Neural cell (in vitro differentiated cells): Measurements from ENCODE around the gene DIS3L2. TPM values are rescaled to one million over a fixed set of nuclear protein-coding genes. Genes with fewer than 3 reads are reported as not detected.

Experiments
- H2AFZ ChIP-seq: fragments of 200-600, 300-800 bp; sonication (generic), shearing (Covaris generic); 2 replicates; pipeline ENCODE4 v1.6.0; 2014; ENCODE audit warnings: low read depth, mild to moderate bottlenecking, antibody characterized with exemption, low read length, moderate library complexity
- H3F3A ChIP-seq: fragments of 200-600 bp; shearing (Covaris generic); 2 replicates; pipeline ENCODE4 v1.6.1; 2016; ENCODE audit warnings: mild to moderate bottlenecking, moderate library complexity, mixed read lengths, antibody characterized with exemption, low read length; ENCODE audit not compliant: insufficient read depth, poor library complexity, severe bottlenecking
- H3K27ac ChIP-seq: fragments of 200-600, 300-800 bp; sonication (generic), shearing (Covaris generic); 2 replicates; pipeline ENCODE4 v1.5.1; 2014; ENCODE audit warnings: mild to moderate bottlenecking, low read length, moderate library complexity
- H3K27me3 ChIP-seq: fragments of 300-800, 200-600 bp; sonication (generic), shearing (Covaris generic); 2 replicates; pipeline ENCODE4 v1.6.0; 2014; ENCODE audit warnings: mild to moderate bottlenecking, low read depth, low read length, moderate library complexity; ENCODE audit not compliant: insufficient read depth
- H3K36me3 ChIP-seq: fragments of 300-800, 200-600 bp; sonication (generic), shearing (Covaris generic); 2 replicates; pipeline ENCODE4 v1.5.1; 2014; ENCODE audit warnings: mild to moderate bottlenecking, antibody characterized with exemption, low read length, moderate library complexity; ENCODE audit not compliant: insufficient read depth
- H3K4me2 ChIP-seq: fragments of 300-800, 200-600 bp; sonication (generic), shearing (Covaris generic); 2 replicates; pipeline ENCODE4 v1.6.0; 2014; ENCODE audit warnings: mild to moderate bottlenecking, low read length
- H3K4me3 ChIP-seq: fragments of 300-800, 200-600 bp; sonication (generic), shearing (Covaris generic); 2 replicates; pipeline ENCODE4 v1.5.1; 2014; ENCODE audit warnings: mild to moderate bottlenecking, low read length, moderate library complexity
- H3K79me2 ChIP-seq: fragments of 200-600 bp; shearing (Covaris generic); replicated peaks from 2 replicates; pipeline ENCODE4 v1.6.0; 2014; ENCODE audit warnings: mild to moderate bottlenecking, low read length, moderate library complexity; ENCODE audit not compliant: insufficient read depth
- H3K9ac ChIP-seq: fragments of 300-800, 200-600 bp; sonication (generic), shearing (Covaris generic); 2 replicates; pipeline ENCODE4 v1.6.1; 2016; ENCODE audit warnings: mild to moderate bottlenecking, low read length, mixed read lengths
- H3K9me2 ChIP-seq: fragments of 200-600 bp; shearing (Covaris generic); 2 replicates; pipeline ENCODE4 v1.6.1; 2016; ENCODE audit warnings: mild to moderate bottlenecking, low read length, mixed read lengths; ENCODE audit not compliant: insufficient read depth
- H3K9me3 ChIP-seq: fragments of 200-600, 300-800 bp; sonication (generic), shearing (Covaris generic); 2 replicates; pipeline ENCODE4 v1.6.1; 2016; ENCODE audit warnings: mild to moderate bottlenecking, mixed run types, low read length, moderate library complexity, mixed read lengths
- H4K20me1 ChIP-seq: fragments of 200-600 bp; shearing (Covaris generic); 2 replicates; pipeline ENCODE4 v1.6.1; 2016; ENCODE audit warnings: mild to moderate bottlenecking, mixed run types; ENCODE audit not compliant: insufficient read depth
- EP300 ChIP-seq: fragments of 450-650 bp; conservative IDR thresholded peaks from 2 replicates; pipeline ENCODE4 v1.6.1; 2014; ENCODE audit warnings: antibody characterized with exemption, mild to moderate bottlenecking, moderate library complexity; ENCODE audit not compliant: poor library complexity, severe bottlenecking
- EZH2 ChIP-seq: fragments of 200-600, 300-800 bp; shearing (Covaris generic), sonication (generic); IDR thresholded peaks from 2 replicates; pipeline ENCODE4 v1.6.1; 2014; ENCODE audit warnings: antibody characterized with exemption, low read length, borderline replicate concordance, mild to moderate bottlenecking; ENCODE audit not compliant: insufficient read depth, poor library complexity, severe bottlenecking
- MXI1 ChIP-seq: fragments of 450-650 bp; conservative IDR thresholded peaks from 2 replicates; pipeline ENCODE4 v1.6.1; 2014; ENCODE audit warnings: antibody characterized with exemption, mild to moderate bottlenecking; ENCODE audit not compliant: poor library complexity, severe bottlenecking
- POLR2AphosphoS5 ChIP-seq: IDR thresholded peaks from 2 replicates; pipeline ENCODE4 v1.6.1; 2012
- RAD21 ChIP-seq: fragments of 450-650 bp; conservative IDR thresholded peaks from 2 replicates; pipeline ENCODE4 v1.6.1; 2014; ENCODE audit warnings: antibody characterized with exemption, mild to moderate bottlenecking, moderate library complexity
- SMC3 ChIP-seq: fragments of 450-650 bp; conservative IDR thresholded peaks from 2 replicates; pipeline ENCODE4 v1.6.1; 2014; ENCODE audit warnings: antibody characterized with exemption, mild to moderate bottlenecking, moderate library complexity; ENCODE audit not compliant: poor library complexity
- TAF1 ChIP-seq: IDR thresholded peaks from 2 replicates; pipeline ENCODE4 v1.6.1; 2012; ENCODE audit warnings: low read depth
- polyA plus RNA-seq: library from polyadenylated mRNA; depleted of rRNA; stranded (reverse); fragments of >200 nt; gene quantifications from 2 replicates; pipeline ENCODE4 v1.2.3, GENCODE V29; 2014
- TF ChIP-seq, protein P1 (sequence below): IDR thresholded peaks from 2 replicates; pipeline ENCODE4 v1.6.1; 2012; ENCODE audit warnings: borderline replicate concordance
- TF ChIP-seq, protein P2 (sequence below): fragments of 450-650 bp; IDR thresholded peaks from 2 replicates; pipeline ENCODE4 v1.5.1; 2014; ENCODE audit warnings: antibody characterized with exemption, mild to moderate bottlenecking, moderate library complexity; ENCODE audit not compliant: poor library complexity, severe bottlenecking

DIS3L2 gene
- polyA plus RNA-seq, 1 donor from 2014 or later: 20.0 TPM

DNA sequence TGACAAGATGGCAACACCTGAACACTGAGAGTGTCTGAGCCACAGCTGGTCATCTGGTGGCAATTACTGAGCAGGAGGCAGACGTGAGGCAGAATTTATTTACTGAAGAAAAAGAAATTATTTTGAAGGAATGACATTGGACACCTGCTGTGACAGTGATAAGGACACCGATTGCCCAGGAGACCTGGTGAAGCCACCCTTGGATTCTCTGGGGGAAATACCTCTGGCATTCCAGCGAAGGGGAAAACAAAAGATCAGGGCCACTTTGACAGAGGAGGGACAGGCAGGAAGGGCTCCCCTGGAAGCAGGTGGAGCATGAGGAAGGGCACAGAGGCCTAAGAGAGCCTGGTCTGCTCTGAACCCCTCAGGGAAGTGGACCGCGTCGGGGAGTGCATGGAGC is 331.7 kb downstream of the DIS3L2 start:
- Histone ChIP-seq H3K36me3 (no peaks in the 10 kb centered on the region), H3K9me2 (no peaks in the 10 kb centered on the region), H3F3A (no peaks in the 10 kb centered on the region), H4K20me1 (no peaks in the 10 kb centered on the region), H3K79me2 (no peaks in the 10 kb centered on the region), H3K27me3 (no peaks in the 10 kb centered on the region), H3K4me3 (no peak overlapping the region), H3K4me2 (no peak overlapping the region), H3K27ac (no peak overlapping the region), H3K9me3 (no peaks in the 10 kb centered on the region), H2AFZ (no peak overlapping the region), H3K9ac (no peak overlapping the region)
- TF ChIP-seq POLR2AphosphoS5: no peak
- no peak for TF ChIP-seq EP300
- TF ChIP-seq, protein P1, sequence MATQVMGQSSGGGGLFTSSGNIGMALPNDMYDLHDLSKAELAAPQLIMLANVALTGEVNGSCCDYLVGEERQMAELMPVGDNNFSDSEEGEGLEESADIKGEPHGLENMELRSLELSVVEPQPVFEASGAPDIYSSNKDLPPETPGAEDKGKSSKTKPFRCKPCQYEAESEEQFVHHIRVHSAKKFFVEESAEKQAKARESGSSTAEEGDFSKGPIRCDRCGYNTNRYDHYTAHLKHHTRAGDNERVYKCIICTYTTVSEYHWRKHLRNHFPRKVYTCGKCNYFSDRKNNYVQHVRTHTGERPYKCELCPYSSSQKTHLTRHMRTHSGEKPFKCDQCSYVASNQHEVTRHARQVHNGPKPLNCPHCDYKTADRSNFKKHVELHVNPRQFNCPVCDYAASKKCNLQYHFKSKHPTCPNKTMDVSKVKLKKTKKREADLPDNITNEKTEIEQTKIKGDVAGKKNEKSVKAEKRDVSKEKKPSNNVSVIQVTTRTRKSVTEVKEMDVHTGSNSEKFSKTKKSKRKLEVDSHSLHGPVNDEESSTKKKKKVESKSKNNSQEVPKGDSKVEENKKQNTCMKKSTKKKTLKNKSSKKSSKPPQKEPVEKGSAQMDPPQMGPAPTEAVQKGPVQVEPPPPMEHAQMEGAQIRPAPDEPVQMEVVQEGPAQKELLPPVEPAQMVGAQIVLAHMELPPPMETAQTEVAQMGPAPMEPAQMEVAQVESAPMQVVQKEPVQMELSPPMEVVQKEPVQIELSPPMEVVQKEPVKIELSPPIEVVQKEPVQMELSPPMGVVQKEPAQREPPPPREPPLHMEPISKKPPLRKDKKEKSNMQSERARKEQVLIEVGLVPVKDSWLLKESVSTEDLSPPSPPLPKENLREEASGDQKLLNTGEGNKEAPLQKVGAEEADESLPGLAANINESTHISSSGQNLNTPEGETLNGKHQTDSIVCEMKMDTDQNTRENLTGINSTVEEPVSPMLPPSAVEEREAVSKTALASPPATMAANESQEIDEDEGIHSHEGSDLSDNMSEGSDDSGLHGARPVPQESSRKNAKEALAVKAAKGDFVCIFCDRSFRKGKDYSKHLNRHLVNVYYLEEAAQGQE: no peak
- TF ChIP-seq, protein P2, sequence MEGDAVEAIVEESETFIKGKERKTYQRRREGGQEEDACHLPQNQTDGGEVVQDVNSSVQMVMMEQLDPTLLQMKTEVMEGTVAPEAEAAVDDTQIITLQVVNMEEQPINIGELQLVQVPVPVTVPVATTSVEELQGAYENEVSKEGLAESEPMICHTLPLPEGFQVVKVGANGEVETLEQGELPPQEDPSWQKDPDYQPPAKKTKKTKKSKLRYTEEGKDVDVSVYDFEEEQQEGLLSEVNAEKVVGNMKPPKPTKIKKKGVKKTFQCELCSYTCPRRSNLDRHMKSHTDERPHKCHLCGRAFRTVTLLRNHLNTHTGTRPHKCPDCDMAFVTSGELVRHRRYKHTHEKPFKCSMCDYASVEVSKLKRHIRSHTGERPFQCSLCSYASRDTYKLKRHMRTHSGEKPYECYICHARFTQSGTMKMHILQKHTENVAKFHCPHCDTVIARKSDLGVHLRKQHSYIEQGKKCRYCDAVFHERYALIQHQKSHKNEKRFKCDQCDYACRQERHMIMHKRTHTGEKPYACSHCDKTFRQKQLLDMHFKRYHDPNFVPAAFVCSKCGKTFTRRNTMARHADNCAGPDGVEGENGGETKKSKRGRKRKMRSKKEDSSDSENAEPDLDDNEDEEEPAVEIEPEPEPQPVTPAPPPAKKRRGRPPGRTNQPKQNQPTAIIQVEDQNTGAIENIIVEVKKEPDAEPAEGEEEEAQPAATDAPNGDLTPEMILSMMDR: no peak
- no peak for TF ChIP-seq RAD21
- TF ChIP-seq MXI1: no peak
- TF ChIP-seq TAF1: no peak
- no peak for TF ChIP-seq EZH2
- TF ChIP-seq SMC3: no peak

DNA sequence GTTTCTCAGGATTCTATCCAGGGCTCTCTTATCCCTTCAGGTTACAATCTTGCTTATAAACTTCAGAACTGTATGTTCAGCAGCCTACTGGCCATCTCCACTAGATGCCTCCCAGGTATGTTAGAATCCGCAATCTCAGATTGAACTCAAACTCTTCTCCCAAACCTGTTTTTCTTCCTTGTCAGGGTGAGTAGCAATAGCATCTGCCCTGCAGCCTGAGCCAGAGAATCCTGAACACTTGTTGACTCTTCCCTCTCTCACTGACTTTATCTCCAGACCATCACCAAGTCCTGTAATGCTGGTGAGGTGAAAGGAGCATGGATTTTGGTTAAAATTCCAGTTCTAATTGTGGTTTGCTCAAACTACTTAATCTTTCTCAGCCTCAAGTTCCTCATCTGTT is 334.5 kb downstream of the DIS3L2 start:
- Histone ChIP-seq H3K27ac (no peak overlapping the region), H3K27me3 (no peaks in the 10 kb centered on the region), H3K4me3 (no peak overlapping the region), H3K9me3 (no peaks in the 10 kb centered on the region), H3F3A (no peaks in the 10 kb centered on the region), H3K79me2 (no peaks in the 10 kb centered on the region), H3K9ac (no peak overlapping the region), H3K36me3 (no peaks in the 10 kb centered on the region), H3K4me2 (no peak overlapping the region), H4K20me1 (no peaks in the 10 kb centered on the region), H2AFZ (no peak overlapping the region), H3K9me2 (no peaks in the 10 kb centered on the region)
- no peak for TF ChIP-seq POLR2AphosphoS5
- TF ChIP-seq, protein P2: no peak
- TF ChIP-seq EP300: no peak
- no peak for TF ChIP-seq RAD21
- no peak for TF ChIP-seq TAF1
- no peak for TF ChIP-seq MXI1
- TF ChIP-seq, protein P1: no peak
- TF ChIP-seq SMC3: no peak
- no peak for TF ChIP-seq EZH2
